Tongue (tissue), 2 donors: Measurements from ENCODE around the gene UAP1. TPM values are rescaled to one million over a fixed set of nuclear protein-coding genes. Genes with fewer than 3 reads are reported as not detected.

Experiments
- small RNA-seq: library from RNA; depleted of rRNA; stranded (forward); fragments of <200 nt; gene quantifications from one replicate; pipeline ENCODE3, GENCODE V24; 2014; ENCODE audit warnings: low replicate concordance
- total RNA-seq: library from RNA; depleted of rRNA; stranded (reverse); fragments of >200 nt; gene quantifications from one replicate; pipeline ENCODE4 v1.2.3, GENCODE V29; 2014

The UAP1 gene
- total RNA-seq, 1 donor from 2014 or later = 48.8 TPM

Small RNAs within 50 kb of the gene (small RNA-seq; reads per million reads assigned to genes)
- gene UQCRBP2 = not detected

Other genes starting within 250 kb of the UAP1 start
- not detected for gene SPATA46, start 184.9 kb upstream of the UAP1 start, total RNA-seq
- 2.3 TPM for gene C1orf226, start 180.0 kb upstream of the UAP1 start, total RNA-seq
- gene SH2D1B, start 149.6 kb upstream of the UAP1 start, total RNA-seq = 0.62 TPM
- 51.7 TPM for gene UHMK1, start 63.9 kb upstream of the UAP1 start, total RNA-seq
- gene DDR2, start 70.7 kb downstream of the UAP1 start, total RNA-seq = 60.6 TPM
- gene HSD17B7, start 229.0 kb downstream of the UAP1 start, total RNA-seq = 18.9 TPM